ENCODE data around the gene TP53BP2. TPM values are rescaled to one million over a fixed set of nuclear protein-coding genes. Genes with fewer than 3 reads are reported as not detected.
A peak's percentile ranks its signal among the peaks of the same experiment; 100 is the strongest.
"Not testable (repeated sequence)": the region's sequence is repeated elsewhere in the genome, so short reads cannot be mapped to it uniquely, and the experiment has no call there.

Gene TP53BP2
- total RNA-seq, 2 donors from 2014 or later: 54.6 to 58.1 TPM

- H3K4me3 Mint-ChIP-seq; H3K27me3 Mint-ChIP-seq (ENCODE audit: low read depth); DNase-seq; H3K27ac Mint-ChIP-seq; ATAC-seq (replicated peaks in 1 of 2); H3K9me3 Mint-ChIP-seq: not testable (repeated sequence)
- H3K4me1 Mint-ChIP-seq (ENCODE audit: low read depth): peaks cover 34% of the 10 kb centered on the region
- peaks cover 12 to 37% of the 10 kb centered on the region in 2 donors for H3K36me3 Mint-ChIP-seq (ENCODE audit: insufficient read depth in 2 of 2)
Observed at GRCh38 chr1:223817265-223817664, 28.5 kb downstream of the TP53BP2 start.

GRCh38 chr1:223815865-223816264 is 29.9 kb downstream of the TP53BP2 start:
- ATAC-seq (replicated peaks in 1 of 2) (no peak), DNase-seq (no peak)
- Mint-ChIP-seq H3K27ac (peak overlapping the region; percentile 20), H3K9me3 (no peaks in the 10 kb centered on the region), H3K4me1 (ENCODE audit: low read depth) (peaks cover 34% of the 10 kb centered on the region), H3K27me3 (ENCODE audit: low read depth) (no peaks in the 10 kb centered on the region), H3K36me3 (ENCODE audit: insufficient read depth in 2 of 2) (peaks cover 12 to 39% of the 10 kb centered on the region in 2 donors), H3K4me3 (no peak overlapping the region)

GRCh38 chr1:223815020-223815853 is 30.5 kb downstream of the TP53BP2 start:
- Mint-ChIP-seq H3K27me3 (ENCODE audit: low read depth) (no peaks in the 10 kb centered on the region), H3K4me3 (no peak overlapping the region), H3K4me1 (ENCODE audit: low read depth) (peaks cover 34% of the 10 kb centered on the region), H3K27ac (peak overlapping the region; percentile 10), H3K9me3 (no peaks in the 10 kb centered on the region), H3K36me3 (ENCODE audit: insufficient read depth in 2 of 2) (peaks cover 12 to 43% of the 10 kb centered on the region in 2 donors)
- ATAC-seq (replicated peaks in 1 of 2): no peak
- no peak for DNase-seq

- H3K4me3 Mint-ChIP-seq: no peak overlapping the region
- H3K27ac Mint-ChIP-seq: no peak overlapping the region
- H3K36me3 Mint-ChIP-seq (ENCODE audit: insufficient read depth in 2 of 2): peaks cover 10 to 43% of the 10 kb centered on the region in 2 donors
- DNase-seq (no peak), ATAC-seq (replicated peaks in 1 of 2) (no peak)
- H3K27me3 Mint-ChIP-seq (ENCODE audit: low read depth): no peaks in the 10 kb centered on the region
- H3K9me3 Mint-ChIP-seq: no peaks in the 10 kb centered on the region
- H3K4me1 Mint-ChIP-seq (ENCODE audit: low read depth): peaks cover 34% of the 10 kb centered on the region
Observed at GRCh38 chr1:223813645-223814044, 32.1 kb downstream of the TP53BP2 start.

- no peak for ATAC-seq (replicated peaks in 1 of 2)
- Mint-ChIP-seq H3K27ac (no peak overlapping the region), H3K9me3 (no peaks in the 10 kb centered on the region), H3K4me3 (no peak overlapping the region), H3K27me3 (ENCODE audit: low read depth) (no peaks in the 10 kb centered on the region), H3K4me1 (ENCODE audit: low read depth) (peaks cover 34% of the 10 kb centered on the region), H3K36me3 (ENCODE audit: insufficient read depth in 2 of 2) (peaks cover 16 to 51% of the 10 kb centered on the region in 2 donors)
- DNase-seq: no peak
Observed at GRCh38 chr1:223811634-223812101, 34.1 kb downstream of the TP53BP2 start.

- H3K36me3 Mint-ChIP-seq (ENCODE audit: insufficient read depth in 2 of 2): peaks cover 19 to 51% of the 10 kb centered on the region in 2 donors
- H3K27me3 Mint-ChIP-seq (ENCODE audit: low read depth): no peaks in the 10 kb centered on the region
Observed at GRCh38 chr1:223810586-223810985, 35.2 kb downstream of the TP53BP2 start.

GRCh38 chr1:223809905-223810304 is 35.8 kb downstream of the TP53BP2 start:
- H3K9me3 Mint-ChIP-seq; H3K27ac Mint-ChIP-seq; H3K27me3 Mint-ChIP-seq (ENCODE audit: low read depth); H3K4me3 Mint-ChIP-seq; DNase-seq; ATAC-seq (replicated peaks in 1 of 2): not testable (repeated sequence)
- H3K4me1 Mint-ChIP-seq (ENCODE audit: low read depth): peaks cover 23% of the 10 kb centered on the region
- peaks cover 22 to 51% of the 10 kb centered on the region in 2 donors for H3K36me3 Mint-ChIP-seq (ENCODE audit: insufficient read depth in 2 of 2)

More at GRCh38 chr1:223810586-223810985, 35.2 kb downstream of the TP53BP2 start:
- Mint-ChIP-seq H3K27ac (no peak overlapping the region), H3K4me1 (ENCODE audit: low read depth) (peaks cover 29% of the 10 kb centered on the region), H3K4me3 (no peak overlapping the region), H3K9me3 (no peaks in the 10 kb centered on the region)
- DNase-seq: no peak
- peak in 1 of 2 donors; percentile 28 for ATAC-seq (replicated peaks in 1 of 2)

- Mint-ChIP-seq H3K9me3 (no peaks in the 10 kb centered on the region), H3K27me3 (ENCODE audit: low read depth) (no peaks in the 10 kb centered on the region), H3K4me1 (ENCODE audit: low read depth) (no peaks in the 10 kb centered on the region), H3K4me3 (no peak overlapping the region), H3K27ac (no peak overlapping the region), H3K36me3 (ENCODE audit: insufficient read depth in 2 of 2) (peaks cover 20 to 29% of the 10 kb centered on the region in 2 donors)
- ATAC-seq (replicated peaks in 1 of 2) (no peak), DNase-seq (no peak)
Observed at GRCh38 chr1:223803211-223803610, 42.5 kb downstream of the TP53BP2 start.

GRCh38 chr1:223802602-223803001 is 43.1 kb downstream of the TP53BP2 start:
- DNase-seq (no peak), ATAC-seq (replicated peaks in 1 of 2) (no peak)
- peaks cover 18 to 28% of the 10 kb centered on the region in 2 donors for H3K36me3 Mint-ChIP-seq (ENCODE audit: insufficient read depth in 2 of 2)
- no peaks in the 10 kb centered on the region for H3K27me3 Mint-ChIP-seq (ENCODE audit: low read depth)
- no peak overlapping the region for H3K27ac Mint-ChIP-seq
- H3K9me3 Mint-ChIP-seq: no peaks in the 10 kb centered on the region
- no peak overlapping the region for H3K4me3 Mint-ChIP-seq
- no peaks in the 10 kb centered on the region for H3K4me1 Mint-ChIP-seq (ENCODE audit: low read depth)

GRCh38 chr1:223802032-223802431 is 43.7 kb downstream of the TP53BP2 start:
- Mint-ChIP-seq H3K27me3 (ENCODE audit: low read depth) (no peaks in the 10 kb centered on the region), H3K4me1 (ENCODE audit: low read depth) (no peaks in the 10 kb centered on the region), H3K4me3 (no peak overlapping the region), H3K36me3 (ENCODE audit: insufficient read depth in 2 of 2) (peaks cover 16 to 23% of the 10 kb centered on the region in 2 donors), H3K9me3 (no peaks in the 10 kb centered on the region), H3K27ac (no peak overlapping the region)
- DNase-seq (no peak), ATAC-seq (replicated peaks in 1 of 2) (no peak)

GRCh38 chr1:223796210-223796609 is 49.5 kb downstream of the TP53BP2 start:
- H3K36me3 Mint-ChIP-seq (ENCODE audit: insufficient read depth in 2 of 2): peaks cover 10 to 18% of the 10 kb centered on the region in 2 donors
- no peaks in the 10 kb centered on the region for H3K27me3 Mint-ChIP-seq (ENCODE audit: low read depth)
- H3K27ac Mint-ChIP-seq: no peak overlapping the region
- H3K9me3 Mint-ChIP-seq: no peaks in the 10 kb centered on the region
- no peak for ATAC-seq (replicated peaks in 1 of 2)
- DNase-seq: no peak
- no peak overlapping the region for H3K4me3 Mint-ChIP-seq
- H3K4me1 Mint-ChIP-seq (ENCODE audit: low read depth): no peaks in the 10 kb centered on the region

- no peaks in the 10 kb centered on the region for H3K9me3 Mint-ChIP-seq
- no peak overlapping the region for H3K4me3 Mint-ChIP-seq
- H3K27ac Mint-ChIP-seq: peak overlapping the region; percentile 54
- ATAC-seq (replicated peaks in 1 of 2) (no peak), DNase-seq (no peak)
- no peaks in the 10 kb centered on the region for H3K27me3 Mint-ChIP-seq (ENCODE audit: low read depth)
- peaks cover 6 to 9% of the 10 kb centered on the region in 2 donors for H3K36me3 Mint-ChIP-seq (ENCODE audit: insufficient read depth in 2 of 2)
- no peaks in the 10 kb centered on the region for H3K4me1 Mint-ChIP-seq (ENCODE audit: low read depth)
Observed at GRCh38 chr1:223794136-223794880, 51.4 kb downstream of the TP53BP2 start.

GRCh38 chr1:223793716-223794115 is 52.0 kb downstream of the TP53BP2 start:
- DNase-seq: no peak

More at GRCh38 chr1:223793716-223794115, 52.0 kb downstream of the TP53BP2 start:
- H3K27ac Mint-ChIP-seq: peak overlapping the region; percentile 54
- H3K4me3 Mint-ChIP-seq: no peak overlapping the region
- peaks cover 6 to 7% of the 10 kb centered on the region in 2 donors for H3K36me3 Mint-ChIP-seq (ENCODE audit: insufficient read depth in 2 of 2)
- H3K9me3 Mint-ChIP-seq: no peaks in the 10 kb centered on the region
- H3K27me3 Mint-ChIP-seq (ENCODE audit: low read depth): no peaks in the 10 kb centered on the region
- no peak for ATAC-seq (replicated peaks in 1 of 2)
- no peaks in the 10 kb centered on the region for H3K4me1 Mint-ChIP-seq (ENCODE audit: low read depth)

Data from activated T-cell treated with anti-CD3 and anti-CD28 coated beads, Interleukin-2, amount 50 U/mL, for 72 hours (primary cell).